Superior temporal gyrus (tissue), 1 donor: ENCODE data around the gene OPN3.

ENCODE experiments used
- DNase-seq: peaks from one replicate; pipeline ENCODE4 v3.0.0-alpha.2; 2016; ENCODE audit errors: extremely low spot score

The OPN3 gene

GRCh38 chr1:241622669-241623068, 17.5 kb downstream of the OPN3 start:
- peak; percentile 56 for DNase-seq

- DNase-seq = no peak
Measured at GRCh38 chr1:241617426-241617825, 22.7 kb downstream of the OPN3 start.

GRCh38 chr1:241615043-241615974, 24.9 kb downstream of the OPN3 start:
- DNase-seq = no peak

GRCh38 chr1:241614572-241614971, 25.6 kb downstream of the OPN3 start:
- no peak for DNase-seq

GRCh38 chr1:241614144-241614543, 26.0 kb downstream of the OPN3 start:
- DNase-seq = no peak

GRCh38 chr1:241612533-241613477, 27.4 kb downstream of the OPN3 start:
- no peak for DNase-seq

- DNase-seq = no peak
Measured at GRCh38 chr1:241611736-241612135, 28.4 kb downstream of the OPN3 start.

GRCh38 chr1:241611063-241611462, 29.1 kb downstream of the OPN3 start:
- peak; percentile 92 for DNase-seq

GRCh38 chr1:241610056-241610815, 29.9 kb downstream of the OPN3 start:
- DNase-seq = no peak

GRCh38 chr1:241608379-241609033, 31.7 kb downstream of the OPN3 start:
- no peak for DNase-seq

- no peak for DNase-seq
Measured at GRCh38 chr1:241607497-241607896, 32.7 kb downstream of the OPN3 start.

- no peak for DNase-seq
Measured at GRCh38 chr1:241606544-241606943, 33.6 kb downstream of the OPN3 start.

GRCh38 chr1:241605146-241605805, 34.9 kb downstream of the OPN3 start:
- no peak for DNase-seq

GRCh38 chr1:241603731-241604245, 36.4 kb downstream of the OPN3 start:
- no peak for DNase-seq

- DNase-seq = no peak
Measured at GRCh38 chr1:241600496-241600901, 39.7 kb downstream of the OPN3 start.

GRCh38 chr1:241598249-241598648, 41.9 kb downstream of the OPN3 start:
- DNase-seq = peak; percentile 7

- DNase-seq = no peak
Measured at GRCh38 chr1:241596633-241597032, 43.5 kb downstream of the OPN3 start.

GRCh38 chr1:241593186-241593585, 47.0 kb downstream of the OPN3 start:
- no peak for DNase-seq

GRCh38 chr1:241592273-241592958, 47.8 kb downstream of the OPN3 start:
- no peak for DNase-seq

- DNase-seq = peak; percentile 13
Measured at GRCh38 chr1:241591736-241592135, 48.4 kb downstream of the OPN3 start.
